ENCODE measurements around the gene GOLGA8N.

The GOLGA8N gene

GRCh38 chr15:32652178-32652577 lies 58.9 kb downstream of the GOLGA8N start:
- no peak overlapping the region for H3K4me3 ChIP-seq (ENCODE audit: low read depth in 1 of 2, low read length in 2 of 2)
- H3K27ac ChIP-seq (ENCODE audit: low read length) = no peak overlapping the region
- H3K36me3 ChIP-seq (ENCODE audit: control insufficient read depth in 1 of 2, insufficient read depth in 2 of 2, low read length in 2 of 2) = no peaks in the 10 kb centered on the region
- H3K27me3 ChIP-seq (ENCODE audit: low read depth, low read length) = no peaks in the 10 kb centered on the region
- H3K9me3 ChIP-seq (ENCODE audit: control insufficient read depth in 1 of 2, low read length in 2 of 2) = no peaks in the 10 kb centered on the region
- peaks cover 0 to 5% of the 10 kb centered on the region in 2 donors for H3K4me1 ChIP-seq (ENCODE audit: control insufficient read depth in 1 of 2, insufficient read depth in 2 of 2, low read length in 2 of 2)

GRCh38 chr15:32656091-32656490 lies 62.8 kb downstream of the GOLGA8N start:
- Histone ChIP-seq H3K4me1 (ENCODE audit: control insufficient read depth in 1 of 2, insufficient read depth in 2 of 2, low read length in 2 of 2) (peaks cover 0 to 17% of the 10 kb centered on the region in 2 donors), H3K36me3 (ENCODE audit: control insufficient read depth in 1 of 2, insufficient read depth in 2 of 2, low read length in 2 of 2) (no peaks in the 10 kb centered on the region), H3K27me3 (ENCODE audit: low read depth, low read length) (no peaks in the 10 kb centered on the region), H3K27ac (ENCODE audit: low read length) (no peak overlapping the region), H3K9me3 (ENCODE audit: control insufficient read depth in 1 of 2, low read length in 2 of 2) (no peaks in the 10 kb centered on the region), H3K4me3 (ENCODE audit: low read depth in 1 of 2, low read length in 2 of 2) (no peak overlapping the region)

- H3K4me1 ChIP-seq (ENCODE audit: control insufficient read depth in 1 of 2, insufficient read depth in 2 of 2, low read length in 2 of 2) = peaks cover 0 to 13% of the 10 kb centered on the region in 2 donors
- no peaks in the 10 kb centered on the region for H3K9me3 ChIP-seq (ENCODE audit: control insufficient read depth in 1 of 2, low read length in 2 of 2)
- H3K27ac ChIP-seq (ENCODE audit: low read length) = no peak overlapping the region
- no peak overlapping the region for H3K4me3 ChIP-seq (ENCODE audit: low read depth in 1 of 2, low read length in 2 of 2)
- no peaks in the 10 kb centered on the region for H3K36me3 ChIP-seq (ENCODE audit: control insufficient read depth in 1 of 2, insufficient read depth in 2 of 2, low read length in 2 of 2)
- H3K27me3 ChIP-seq (ENCODE audit: low read depth, low read length) = no peaks in the 10 kb centered on the region
These were observed 63.2 kb downstream of the GOLGA8N start for GRCh38 chr15:32656496-32656895.
